K562 (cell line): ENCODE results near the gene UTP14A. TPM values are rescaled to one million over a fixed set of nuclear protein-coding genes. Genes with fewer than 3 reads are reported as not detected.

Experiments used
- AFF1 ChIP-seq, 2 experiments: fragments of 450-650 bp; IDR thresholded peaks; 2 replicates each; pipeline ENCODE4 v1.6.1; 2018; ENCODE audit warnings: mild to moderate bottlenecking in 2 of 2, low read depth in 1 of 2; ENCODE audit not compliant: partially characterized antibody in 2 of 2
- AFF4 ChIP-seq: sonication (generic); formaldehyde crosslinking; IDR thresholded peaks from 2 replicates; pipeline ENCODE4 v1.8.0; 2023; ENCODE audit warnings: mild to moderate bottlenecking, missing genetic modification reagents
- BACH1 ChIP-seq: fragments of 200-800 bp; sonication (Bioruptor generic); IDR thresholded peaks from 2 replicates; pipeline ENCODE4 v1.6.1; 2016; ENCODE audit warnings: missing genetic modification characterization, missing compliant biosample characterization
- CREB3L1 ChIP-seq: fragments of 450-650 bp; IDR thresholded peaks from 2 replicates; pipeline ENCODE4 v1.6.1; 2014; ENCODE audit warnings: low read depth, mild to moderate bottlenecking, moderate library complexity, borderline replicate concordance
- GTF2E2 ChIP-seq: fragments of 200-800 bp; sonication (Bioruptor generic); IDR thresholded peaks from 2 replicates; pipeline ENCODE4 v1.6.1; 2016; ENCODE audit warnings: missing genetic modification characterization, missing compliant biosample characterization
- HBP1 ChIP-seq: fragments of 450-650 bp; formaldehyde crosslinking; IDR thresholded peaks from 2 replicates; pipeline ENCODE4 v1.4.0; 2022; ENCODE audit warnings: missing genetic modification characterization
- HMG20A ChIP-seq: fragments of 450-650 bp; formaldehyde crosslinking; conservative IDR thresholded peaks from 2 replicates; pipeline ENCODE4 v1.4.0; 2020; ENCODE audit warnings: mild to moderate bottlenecking, mixed read lengths
- MAZ ChIP-seq, 2 experiments: fragments of 450-650 bp in 1 of 2; sonication (generic) in 1 of 2; formaldehyde crosslinking; IDR thresholded peaks in 1 of 2; conservative IDR thresholded peaks in 1 of 2; 2 replicates each; pipeline versions ENCODE4 v1.4.0 to v1.5.0; 2020; ENCODE audit warnings: mild to moderate bottlenecking in 1 of 2, missing genetic modification reagents in 1 of 2
- NFATC3 ChIP-seq: fragments of 450-650 bp; IDR thresholded peaks from 2 replicates; pipeline ENCODE4 v1.6.1; 2017; ENCODE audit warnings: mild to moderate bottlenecking
- POLR3G ChIP-seq: IDR thresholded peaks from 2 replicates; pipeline ENCODE4 v1.6.1; 2011; ENCODE audit not compliant: insufficient read length, insufficient replicate concordance; ENCODE audit errors: extremely low read depth
- SRSF3 ChIP-seq: fragments of 200-400 bp; formaldehyde crosslinking; IDR thresholded peaks from 2 replicates; pipeline ENCODE4 v1.6.1; 2016; ENCODE audit warnings: mild to moderate bottlenecking, low read length, moderate library complexity; ENCODE audit not compliant: insufficient read depth
- YY1 ChIP-seq, 3 experiments: IDR thresholded peaks; 2 replicates each; pipeline ENCODE4 v1.6.1; 2011; ENCODE audit warnings: low read length in 2 of 3, mild to moderate bottlenecking in 2 of 3, moderate library complexity in 2 of 3, borderline replicate concordance in 1 of 3, control low read depth in 1 of 3, low read depth in 1 of 3; ENCODE audit not compliant: insufficient read depth in 3 of 3, insufficient replicate concordance in 2 of 3, control insufficient read depth in 1 of 3, insufficient read length in 1 of 3; ENCODE audit errors: extremely low read depth in 1 of 3
- ZFP1 ChIP-seq: fragments of 450-650 bp; formaldehyde crosslinking; IDR thresholded peaks from 2 replicates; pipeline ENCODE4 v1.4.0; 2020; ENCODE audit warnings: mild to moderate bottlenecking, mixed read lengths
- polyA plus RNA-seq, 8 experiments: library from polyadenylated mRNA; depleted of rRNA in 4 of 8; stranded (reverse) in 5 of 8; unstranded in 3 of 8; fragments of >200 nt; fragmentation: Nextera tagmentation in 2 of 8; fragmentation: Illumina TruSeq in 1 of 8; extraction: Ambion mirVana in 2 of 8; extraction: Trizol in 1 of 8; gene quantifications; 2 replicates each; pipeline versions ENCODE4 v1.2.1 to v1.2.3, GENCODE V29; 2011 to 2014; ENCODE audit warnings: inconsistent platforms in 1 of 8, missing spikeins in 1 of 8
- total RNA-seq, 7 experiments: library from RNA; depleted of rRNA in 6 of 7; stranded (reverse); fragments of >200 nt in 6 of 7; fragmentation: Illumina TruSeq in 2 of 7; extraction: Trizol in 2 of 7; gene quantifications; 2 replicates each; pipeline versions ENCODE4 v1.2.1 to v1.2.3, GENCODE V29; 2011 to 2021; ENCODE audit warnings: low replicate concordance in 1 of 7

Gene UTP14A
- total and polyA plus RNA-seq, 9 of the 15 experiments (the other 6 are each of a cell fraction or from before 2014, with no cell fraction given) = 30.5 to 91.0 (median 64.1) TPM

GRCh38 chrX:129961180-129962083 lies 55.5 kb downstream of the UTP14A start (continued):
- TF ChIP-seq MAZ (CRISPR knock-in tag; conservative IDR thresholded peaks at IDR 0.05 in 1 of 2, IDR thresholded peaks at IDR 0.05 in 1 of 2) (peak in 1 of 2 experiments; percentile 86; a peak in 3 of 4 replicates), HBP1 (CRISPR knock-in tag) (no peak), ZFP1 (no peak), POLR3G (no peak), GTF2E2 (tag) (peak; percentile 33; the same call in 1 of the 2 replicates), AFF1 (IDR thresholded peaks at IDR 0.05; ENCODE audit: low read depth in 1 of 2, partially characterized antibody in 2 of 2) (peak in 1 of 2 experiments; percentile 33), CREB3L1 (no peak), SRSF3 (no peak), AFF4 (peak; percentile 76; the same call in 1 of the 2 replicates), BACH1 (tag) (no peak), HMG20A (no peak), NFATC3 (no peak), YY1 (IDR thresholded peaks at IDR 0.05; ENCODE audit: borderline replicate concordance in 1 of 3, control insufficient read depth in 1 of 3, extremely low read depth in 1 of 3, insufficient read depth in 3 of 3, insufficient read length in 1 of 3, insufficient replicate concordance in 2 of 3, low read depth in 1 of 3, low read length in 2 of 3) (peak in 2 of 3 experiments; percentile 45 to 53)
